C4-2B (cell line): ENCODE data around the gene RASAL2.

ENCODE experiments used
- H3K27ac ChIP-seq: fragments of 450-650 bp; 2 replicates; pipeline ENCODE4 v1.5.1; 2017
- ZFX ChIP-seq: fragments of 450-650 bp; IDR thresholded peaks from 2 replicates; pipeline ENCODE4 v1.6.1; 2017
- TF ChIP-seq, protein P1 (sequence below): fragments of 450-650 bp; conservative IDR thresholded peaks from 2 replicates; pipeline ENCODE4 v1.5.1; 2017; ENCODE audit warnings: mild to moderate bottlenecking

Gene RASAL2

DNA sequence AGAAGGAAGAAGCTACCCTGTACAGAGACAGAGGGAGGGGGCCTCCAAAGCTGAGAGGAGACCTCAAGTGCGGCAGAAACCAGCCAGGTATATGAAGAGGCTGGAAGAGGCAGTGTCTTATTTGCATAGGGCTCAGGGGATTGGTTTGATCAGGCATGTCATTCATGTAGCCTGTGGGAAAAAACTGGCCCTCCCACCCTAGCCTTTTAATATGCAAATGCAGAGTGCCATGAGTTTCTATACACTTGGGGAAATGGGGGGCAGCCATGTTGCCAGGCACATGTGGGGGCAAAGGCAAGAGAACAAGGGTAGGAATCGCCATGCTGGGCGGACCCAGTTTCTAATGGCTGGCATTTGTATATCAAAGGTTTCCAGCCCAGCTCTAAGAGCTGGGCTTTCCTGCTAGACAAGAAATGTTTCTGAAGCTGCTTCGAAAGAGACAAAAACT lies 172.7 kb downstream of the RASAL2 start:
- TF ChIP-seq, protein P1, sequence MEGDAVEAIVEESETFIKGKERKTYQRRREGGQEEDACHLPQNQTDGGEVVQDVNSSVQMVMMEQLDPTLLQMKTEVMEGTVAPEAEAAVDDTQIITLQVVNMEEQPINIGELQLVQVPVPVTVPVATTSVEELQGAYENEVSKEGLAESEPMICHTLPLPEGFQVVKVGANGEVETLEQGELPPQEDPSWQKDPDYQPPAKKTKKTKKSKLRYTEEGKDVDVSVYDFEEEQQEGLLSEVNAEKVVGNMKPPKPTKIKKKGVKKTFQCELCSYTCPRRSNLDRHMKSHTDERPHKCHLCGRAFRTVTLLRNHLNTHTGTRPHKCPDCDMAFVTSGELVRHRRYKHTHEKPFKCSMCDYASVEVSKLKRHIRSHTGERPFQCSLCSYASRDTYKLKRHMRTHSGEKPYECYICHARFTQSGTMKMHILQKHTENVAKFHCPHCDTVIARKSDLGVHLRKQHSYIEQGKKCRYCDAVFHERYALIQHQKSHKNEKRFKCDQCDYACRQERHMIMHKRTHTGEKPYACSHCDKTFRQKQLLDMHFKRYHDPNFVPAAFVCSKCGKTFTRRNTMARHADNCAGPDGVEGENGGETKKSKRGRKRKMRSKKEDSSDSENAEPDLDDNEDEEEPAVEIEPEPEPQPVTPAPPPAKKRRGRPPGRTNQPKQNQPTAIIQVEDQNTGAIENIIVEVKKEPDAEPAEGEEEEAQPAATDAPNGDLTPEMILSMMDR: no peak
- TF ChIP-seq ZFX: no peak

DNA sequence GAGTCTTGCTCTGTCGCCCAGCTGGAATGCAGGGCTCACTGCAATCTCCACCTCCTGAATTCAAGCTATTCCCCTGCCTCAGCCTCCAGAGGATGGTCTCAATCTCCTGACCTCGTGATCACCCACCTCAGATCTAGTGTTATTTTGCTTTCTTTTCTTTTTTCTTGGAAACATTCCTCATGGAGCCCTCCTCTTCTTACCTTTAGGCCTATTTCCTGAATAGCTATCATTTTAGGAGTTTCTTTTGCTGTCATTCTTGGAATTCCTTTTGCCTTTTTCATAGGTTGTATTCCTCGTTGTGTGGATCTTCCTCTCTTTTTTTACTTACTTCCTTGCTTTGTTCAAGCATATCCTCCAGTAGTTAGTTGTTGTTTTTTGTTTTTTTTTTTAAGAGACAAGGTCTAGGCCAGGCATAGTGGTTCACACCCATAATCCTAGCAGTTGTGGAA lies 173.8 kb downstream of the RASAL2 start:
- H3K27ac ChIP-seq: no peak overlapping the region
- TF ChIP-seq, protein P1: no peak
- TF ChIP-seq ZFX: no peak

More for the DNA sequence above, 172.7 kb downstream of the RASAL2 start:
- H3K27ac ChIP-seq: no peak overlapping the region

- TF ChIP-seq, protein P1: no peak
- TF ChIP-seq ZFX: no peak
- H3K27ac ChIP-seq: no peak overlapping the region
Observed at GRCh38 chr1:178271471-178271870, 177.6 kb downstream of the RASAL2 start.

- H3K27ac ChIP-seq: no peak overlapping the region
- no peak for TF ChIP-seq ZFX
- TF ChIP-seq, protein P1: no peak
Observed at GRCh38 chr1:178273707-178274410, 180.0 kb downstream of the RASAL2 start.

DNA sequence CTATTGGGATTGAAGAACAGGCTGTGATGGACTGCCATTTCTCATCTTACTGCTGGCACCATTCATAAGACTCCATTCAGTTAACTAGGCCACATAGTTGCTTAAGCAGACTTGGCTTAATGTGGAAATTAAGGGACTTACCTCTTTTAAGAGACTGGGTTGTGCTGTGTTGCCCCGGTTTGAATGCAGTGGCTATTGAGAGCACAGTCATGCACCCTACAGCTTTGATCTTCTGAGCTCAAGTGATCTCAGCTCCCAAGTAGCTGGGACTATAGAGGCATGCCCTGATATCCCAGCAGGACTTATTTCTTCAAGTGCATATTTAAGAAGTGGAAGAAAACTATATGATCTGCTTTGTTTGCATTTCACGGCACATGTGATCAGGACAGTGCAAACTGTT lies 181.1 kb downstream of the RASAL2 start:
- no peak overlapping the region for H3K27ac ChIP-seq
- TF ChIP-seq ZFX: no peak
- TF ChIP-seq, protein P1: no peak

GRCh38 chr1:178275553-178275952 lies 181.6 kb downstream of the RASAL2 start:
- TF ChIP-seq, protein P1: no peak
- no peak for TF ChIP-seq ZFX
- H3K27ac ChIP-seq: no peak overlapping the region

GRCh38 chr1:178277793-178278530 lies 184.1 kb downstream of the RASAL2 start:
- TF ChIP-seq, protein P1: no peak
- no peak for TF ChIP-seq ZFX
- H3K27ac ChIP-seq: no peak overlapping the region
